HEK293 (cell line): Measurements from ENCODE around the gene ZNF222.
A peak's percentile ranks its signal among the peaks of the same experiment; 100 is the strongest.

Source experiments
- CTCF ChIA-PET: fragments of 350-600 bp; formaldehyde crosslinking; extraction: SDS; loops from one replicate; lab custom pipeline; 2021; ENCODE audit warnings: antibody characterized with exemption; lab: Yijun Ruan, JAX
- POLR2A ChIA-PET: fragments of 300-600 bp; formaldehyde crosslinking; extraction: SDS; loops from one replicate; lab custom pipeline; 2020; ENCODE audit warnings: antibody characterized with exemption, inconsistent platforms; lab: Yijun Ruan, JAX
- H3K27ac ChIP-seq: fragments of 200-500 bp; sonication (Bioruptor generic); 2 replicates; pipeline ENCODE4 v1.5.1; 2014; ENCODE audit warnings: low read depth, low read length, control low read depth, inconsistent platforms; ENCODE audit errors: extremely low read depth
- H3K36me3 ChIP-seq, 2 experiments: fragments of 200-500 bp in 1 of 2; sonication (Bioruptor generic) in 1 of 2; 1 replicate in 1 of 2; 2 replicates in 1 of 2; pipeline ENCODE4 v1.5.1; 2014 to 2017; ENCODE audit warnings: inconsistent platforms in 2 of 2, low read length in 2 of 2; ENCODE audit not compliant: control insufficient read depth in 2 of 2, insufficient read depth in 1 of 2
- H3K4me1 ChIP-seq: fragments of 200-500 bp; sonication (Bioruptor generic); 2 replicates; pipeline ENCODE4 v1.5.1; 2014; ENCODE audit warnings: mild to moderate bottlenecking, low read length, inconsistent platforms; ENCODE audit not compliant: control insufficient read depth, insufficient read depth
- H3K4me3 ChIP-seq: 2 replicates; pipeline ENCODE4 v1.5.1; 2011; ENCODE audit warnings: low read depth, mild to moderate bottlenecking, control low read depth, low read length, moderate library complexity
- H3K9me3 ChIP-seq: fragments of 200-500 bp; sonication (Bioruptor generic); 2 replicates; pipeline ENCODE4 v1.5.1; 2014; ENCODE audit warnings: low read depth, low read length, inconsistent platforms; ENCODE audit not compliant: control insufficient read depth, insufficient read depth
- GLI2 ChIP-seq: fragments of 450-650 bp; formaldehyde crosslinking; IDR thresholded peaks from 2 replicates; pipeline ENCODE4; 2017; ENCODE audit warnings: missing biosample characterization, missing genetic modification characterization, low read depth, borderline replicate concordance
- IKZF3 ChIP-seq: fragments of 450-650 bp; IDR thresholded peaks from 2 replicates; pipeline ENCODE4 v1.5.0; 2018; ENCODE audit warnings: missing biosample characterization, mild to moderate bottlenecking, missing genetic modification characterization, moderate library complexity
- MZF1 ChIP-seq: fragments of 450-650 bp; formaldehyde crosslinking; IDR thresholded peaks from 2 replicates; pipeline ENCODE4 v1.5.1; 2017; ENCODE audit warnings: missing biosample characterization, missing genetic modification characterization, borderline replicate concordance
- PBX3 ChIP-seq: sonication (generic); formaldehyde crosslinking; IDR thresholded peaks from 2 replicates; pipeline ENCODE4 v1.8.1; 2022; ENCODE audit warnings: mild to moderate bottlenecking, moderate library complexity, missing genetic modification reagents
- PRDM1 ChIP-seq: fragments of 450-650 bp; formaldehyde crosslinking; IDR thresholded peaks from 2 replicates; pipeline ENCODE4; 2016; ENCODE audit warnings: missing biosample characterization, missing genetic modification characterization
- PRDM10 ChIP-seq: fragments of 450-650 bp; formaldehyde crosslinking; IDR thresholded peaks from 2 replicates; pipeline ENCODE4 v1.5.1; 2016; ENCODE audit warnings: missing biosample characterization, missing genetic modification characterization
- RBAK ChIP-seq: fragments of 450-650 bp; formaldehyde crosslinking; IDR thresholded peaks from 2 replicates; pipeline ENCODE4 v1.5.1; 2016; ENCODE audit warnings: missing biosample characterization, missing genetic modification characterization
- SP7 ChIP-seq: fragments of 450-650 bp; formaldehyde crosslinking; IDR thresholded peaks from 2 replicates; pipeline ENCODE4 v1.5.1; 2016; ENCODE audit warnings: missing biosample characterization, missing genetic modification characterization
- YY1 ChIP-seq: fragments of 450-650 bp; formaldehyde crosslinking; IDR thresholded peaks from 2 replicates; pipeline ENCODE4 v1.5.1; 2018; ENCODE audit warnings: missing biosample characterization, missing genetic modification characterization
- ZBTB1 ChIP-seq: fragments of 450-650 bp; formaldehyde crosslinking; IDR thresholded peaks from 2 replicates; pipeline ENCODE4 v1.5.1; 2016; ENCODE audit warnings: missing biosample characterization, missing genetic modification characterization
- ZBTB17 ChIP-seq: fragments of 450-650 bp; formaldehyde crosslinking; IDR thresholded peaks from 2 replicates; pipeline ENCODE4 v1.5.1; 2016; ENCODE audit warnings: missing biosample characterization, missing genetic modification characterization
- ZBTB21 ChIP-seq: fragments of 450-650 bp; formaldehyde crosslinking; IDR thresholded peaks from 2 replicates; pipeline ENCODE4 v1.5.1; 2017; ENCODE audit warnings: missing biosample characterization, missing genetic modification characterization
- ZNF155 ChIP-seq: fragments of 450-650 bp; formaldehyde crosslinking; IDR thresholded peaks from 2 replicates; pipeline ENCODE4 v1.5.1; 2016; ENCODE audit warnings: missing biosample characterization, missing genetic modification characterization
- ZNF184 ChIP-seq: fragments of 450-650 bp; IDR thresholded peaks from 2 replicates; pipeline ENCODE4 v1.5.1; 2018; ENCODE audit warnings: missing biosample characterization, mild to moderate bottlenecking, missing genetic modification characterization
- ZNF239 ChIP-seq: fragments of 450-650 bp; formaldehyde crosslinking; IDR thresholded peaks from 2 replicates; pipeline ENCODE4 v1.5.1; 2016; ENCODE audit warnings: missing biosample characterization, missing genetic modification characterization
- ZNF248 ChIP-seq: fragments of 450-650 bp; formaldehyde crosslinking; IDR thresholded peaks from 2 replicates; pipeline ENCODE4 v1.5.1; 2017; ENCODE audit warnings: missing biosample characterization, missing genetic modification characterization
- ZNF311 ChIP-seq: fragments of 450-650 bp; formaldehyde crosslinking; IDR thresholded peaks from 2 replicates; pipeline ENCODE4 v1.5.1; 2017; ENCODE audit warnings: missing biosample characterization, missing genetic modification characterization, borderline replicate concordance
- ZNF391 ChIP-seq: fragments of 450-650 bp; formaldehyde crosslinking; IDR thresholded peaks from 2 replicates; pipeline ENCODE4 v1.5.1; 2016; ENCODE audit warnings: low read depth, missing biosample characterization, missing genetic modification characterization, borderline replicate concordance
- ZNF426 ChIP-seq: fragments of 450-650 bp; formaldehyde crosslinking; IDR thresholded peaks from 2 replicates; pipeline ENCODE4 v1.5.1; 2017; ENCODE audit warnings: missing biosample characterization, missing genetic modification characterization, mild to moderate bottlenecking, inconsistent platforms, moderate library complexity
- ZNF501 ChIP-seq: fragments of 450-650 bp; formaldehyde crosslinking; IDR thresholded peaks from 2 replicates; pipeline ENCODE4 v1.5.1; 2016; ENCODE audit warnings: missing biosample characterization, missing genetic modification characterization
- ZNF514 ChIP-seq: fragments of 450-650 bp; formaldehyde crosslinking; IDR thresholded peaks from 2 replicates; pipeline ENCODE4 v1.5.1; 2016; ENCODE audit warnings: missing biosample characterization, missing genetic modification characterization
- ZNF530 ChIP-seq: fragments of 450-650 bp; formaldehyde crosslinking; IDR thresholded peaks from 2 replicates; pipeline ENCODE4 v1.5.1; 2016; ENCODE audit warnings: low read depth, missing biosample characterization, missing genetic modification characterization
- ZNF549 ChIP-seq: fragments of 450-650 bp; IDR thresholded peaks from 2 replicates; pipeline ENCODE4 v1.5.1; 2018; ENCODE audit warnings: missing biosample characterization, missing genetic modification characterization, mild to moderate bottlenecking, inconsistent platforms, moderate library complexity
- ZNF558 ChIP-seq: fragments of 450-650 bp; formaldehyde crosslinking; IDR thresholded peaks from 2 replicates; pipeline ENCODE4 v1.5.1; 2016; ENCODE audit warnings: missing biosample characterization, missing genetic modification characterization
- ZNF585B ChIP-seq: fragments of 450-650 bp; formaldehyde crosslinking; IDR thresholded peaks from 2 replicates; pipeline ENCODE4 v1.5.1; 2016; ENCODE audit warnings: missing biosample characterization, missing genetic modification characterization
- ZNF600 ChIP-seq: fragments of 450-650 bp; formaldehyde crosslinking; IDR thresholded peaks from 2 replicates; pipeline ENCODE4 v1.5.1; 2016; ENCODE audit warnings: missing biosample characterization, missing genetic modification characterization
- ZNF677 ChIP-seq: fragments of 450-650 bp; IDR thresholded peaks from 2 replicates; pipeline ENCODE4 v1.5.0; 2018; ENCODE audit warnings: missing biosample characterization, mild to moderate bottlenecking, missing genetic modification characterization, moderate library complexity
- ZSCAN5A ChIP-seq: fragments of 450-650 bp; formaldehyde crosslinking; IDR thresholded peaks from 2 replicates; pipeline ENCODE4 v1.5.1; 2016; ENCODE audit warnings: missing biosample characterization, missing genetic modification characterization

Gene ZNF222

GRCh38 chr19:44019498-44019897 is 5.7 kb upstream of the ZNF222 start:
- TF ChIP-seq ZNF558 (tag by site-specific recombination) (no peak), ZNF239 (tag by site-specific recombination) (no peak), ZSCAN5A (no peak), ZBTB17 (tag by site-specific recombination) (no peak), ZNF248 (tag by site-specific recombination) (no peak), PRDM1 (tag by site-specific recombination) (no peak), ZNF677 (tag by site-specific recombination) (no peak), ZNF426 (tag by site-specific recombination) (no peak), ZNF311 (no peak)
- peaks cover 9% of the 10 kb centered on the region for H3K9me3 ChIP-seq
- ChIA-PET POLR2A (interaction anchor here (0.9 kb wide), 1 partner anchor 16 kb away, joined by 3 read pairs; no protein-coding TSS in a partner anchor), CTCF (interaction anchor here (0.5 to 1.1 kb wide), 3 partner anchors 15 to 1489 kb away, joined by 3 to 5 read pairs (median 3); partner anchors contain the start of gene ZNF221)
- H3K27ac ChIP-seq, result no peak overlapping the region
- H3K4me3 ChIP-seq, result no peak overlapping the region
- H3K36me3 ChIP-seq, result no peaks in the 10 kb centered on the region; a peak in 2 of 3 replicates
- no peaks in the 10 kb centered on the region for H3K4me1 ChIP-seq

- peaks cover 5% of the 10 kb centered on the region for H3K9me3 ChIP-seq
- H3K4me3 ChIP-seq, result no peak overlapping the region
- no peak overlapping the region for H3K27ac ChIP-seq
- CTCF ChIA-PET, result no interaction called here
- no peak for TF ChIP-seq ZNF514 (tag by site-specific recombination)
- TF ChIP-seq ZBTB21, result 0 out of 2 replicates have a peak, but pooled peaks have one; percentile 13
- TF ChIP-seq, all 188 proteins: peak for 1
- Histone ChIP-seq H3K4me1 (peaks cover 10% of the 10 kb centered on the region; the same call in 1 of the 2 replicates), H3K36me3 (no peaks in the 10 kb centered on the region; a peak in 2 of 3 replicates)
- POLR2A ChIA-PET, result no interaction called here
These were observed 4.0 kb upstream of the ZNF222 start for GRCh38 chr19:44021221-44021620.

- peaks cover 33 to 36% of the 10 kb centered on the region in 2 experiments for H3K36me3 ChIP-seq
- POLR2A ChIA-PET, result interaction anchor here (1.0 to 2.0 kb wide), 7 partner anchors 20 to 182 kb away, joined by 3 to 7 read pairs (median 5); partner anchors contain the start of genes ZNF221, ZNF223, ZNF224 and ZNF45
- peaks cover 13% of the 10 kb centered on the region; the same call in 1 of the 2 replicates for H3K4me1 ChIP-seq
- H3K27ac ChIP-seq, result peak overlapping the region; percentile 9; the same call in 1 of the 2 replicates
- H3K4me3 ChIP-seq, result peak overlapping the region; percentile 53
- H3K9me3 ChIP-seq, result peaks cover 7% of the 10 kb centered on the region
- CTCF ChIA-PET, result interaction anchor here (1.2 kb wide), 1 partner anchor 17 kb away, joined by 4 read pairs; no protein-coding TSS in a partner anchor
- TF ChIP-seq PBX3 (CRISPR knock-in tag) (no peak), MZF1 (no peak), ZBTB1 (tag by site-specific recombination) (no peak), GLI2 (tag by site-specific recombination) (no peak), ZNF600 (no peak), ZNF184 (no peak; the same call in 1 of the 2 replicates), ZNF549 (tag by site-specific recombination) (no peak), ZNF514 (tag by site-specific recombination) (no peak), ZNF155 (tag by site-specific recombination) (no peak), ZNF391 (no peak), ZNF530 (no peak), YY1 (tag by site-specific recombination) (no peak), RBAK (tag by site-specific recombination) (0 out of 2 replicates have a peak, but pooled peaks have one; percentile 6), ZNF585B (no peak), PRDM10 (tag by site-specific recombination) (peak; percentile 66; the same call in 1 of the 2 replicates), ZNF501 (tag by site-specific recombination) (0 out of 2 replicates have a peak, but pooled peaks have one; percentile 73), SP7 (tag by site-specific recombination) (0 out of 2 replicates have a peak, but pooled peaks have one; percentile 21), IKZF3 (tag by site-specific recombination) (no peak)
These were observed 321 bp upstream of the ZNF222 start for GRCh38 chr19:44024900-44025216.
